NB4 (cell line): ENCODE results near the gene DNAJA1.

Experiments
- MYC ChIP-seq: IDR thresholded peaks from 2 replicates; pipeline ENCODE4 v1.6.1; 2011; ENCODE audit warnings: low read depth, low read length
- POLR2A ChIP-seq: IDR thresholded peaks from 2 replicates; pipeline ENCODE4 v1.6.1; 2011; ENCODE audit warnings: mild to moderate bottlenecking; ENCODE audit not compliant: insufficient read length; ENCODE audit errors: extremely low read depth
- TF ChIP-seq, protein P1 (sequence below): IDR thresholded peaks from one replicate; pipeline ENCODE4 v1.5.1; 2012; ENCODE audit warnings: low read depth, low read length
- TF ChIP-seq, protein P2 (sequence below): IDR thresholded peaks from 2 replicates; pipeline ENCODE4 v1.6.1; 2011; ENCODE audit warnings: low read depth, low read length

DNA sequence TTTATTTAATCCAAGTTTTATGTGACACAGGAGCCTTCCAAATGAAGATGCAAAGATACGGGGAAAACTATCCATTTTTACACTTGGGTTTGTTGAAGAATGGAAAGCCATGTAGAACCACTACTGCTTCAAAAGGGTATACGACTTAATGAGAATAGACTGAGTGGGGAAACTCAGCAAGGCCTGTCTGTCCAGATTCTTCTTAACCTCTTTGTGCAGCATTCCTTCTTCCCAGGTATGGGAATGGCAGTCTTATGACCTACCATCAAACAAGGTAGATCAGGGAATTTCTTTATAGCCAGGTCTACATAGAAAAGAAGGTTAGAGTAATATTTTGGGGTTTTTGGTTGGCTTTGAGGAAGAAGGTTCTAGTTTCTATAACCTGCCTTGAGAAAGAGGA, 47.0 kb upstream of the DNAJA1 start:
- TF ChIP-seq, protein P1, sequence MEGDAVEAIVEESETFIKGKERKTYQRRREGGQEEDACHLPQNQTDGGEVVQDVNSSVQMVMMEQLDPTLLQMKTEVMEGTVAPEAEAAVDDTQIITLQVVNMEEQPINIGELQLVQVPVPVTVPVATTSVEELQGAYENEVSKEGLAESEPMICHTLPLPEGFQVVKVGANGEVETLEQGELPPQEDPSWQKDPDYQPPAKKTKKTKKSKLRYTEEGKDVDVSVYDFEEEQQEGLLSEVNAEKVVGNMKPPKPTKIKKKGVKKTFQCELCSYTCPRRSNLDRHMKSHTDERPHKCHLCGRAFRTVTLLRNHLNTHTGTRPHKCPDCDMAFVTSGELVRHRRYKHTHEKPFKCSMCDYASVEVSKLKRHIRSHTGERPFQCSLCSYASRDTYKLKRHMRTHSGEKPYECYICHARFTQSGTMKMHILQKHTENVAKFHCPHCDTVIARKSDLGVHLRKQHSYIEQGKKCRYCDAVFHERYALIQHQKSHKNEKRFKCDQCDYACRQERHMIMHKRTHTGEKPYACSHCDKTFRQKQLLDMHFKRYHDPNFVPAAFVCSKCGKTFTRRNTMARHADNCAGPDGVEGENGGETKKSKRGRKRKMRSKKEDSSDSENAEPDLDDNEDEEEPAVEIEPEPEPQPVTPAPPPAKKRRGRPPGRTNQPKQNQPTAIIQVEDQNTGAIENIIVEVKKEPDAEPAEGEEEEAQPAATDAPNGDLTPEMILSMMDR = no peak
- TF ChIP-seq MYC = no peak
- no peak for TF ChIP-seq POLR2A
- TF ChIP-seq, protein P2, sequence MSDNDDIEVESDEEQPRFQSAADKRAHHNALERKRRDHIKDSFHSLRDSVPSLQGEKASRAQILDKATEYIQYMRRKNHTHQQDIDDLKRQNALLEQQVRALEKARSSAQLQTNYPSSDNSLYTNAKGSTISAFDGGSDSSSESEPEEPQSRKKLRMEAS = no peak
